Endometrial microvascular endothelial cells (primary cell): ENCODE measurements around the gene LINC01488. TPM values are rescaled to one million over a fixed set of nuclear protein-coding genes. Genes with fewer than 3 reads are reported as not detected.

ENCODE experiments used
- in situ Hi-C: cut with HindIII; loops from 2 replicates; pipeline ENCODE4 v1.10.0; 2017; ENCODE audit warnings: low sequenced_read_pairs, low pct_unique_long_range_greater_than_20kb; ENCODE audit errors: inconsistent ontology term
- total RNA-seq: library from RNA; depleted of rRNA; stranded (reverse); fragments of >200 nt; gene quantifications from one replicate; pipeline ENCODE4 v1.2.3, GENCODE V29; 2015; ENCODE audit errors: inconsistent ontology term

Gene LINC01488
- total RNA-seq, 1 donor from 2014 or later: not detected

- in situ Hi-C loops: loop anchor here (25.0 kb wide), 1 partner anchor 348 kb away; no protein-coding TSS in a partner anchor
Measured at GRCh38 chr11:69460540-69461257, 20.8 kb upstream of the LINC01488 start.

- in situ Hi-C loops: loop anchor here (25.0 kb wide), 1 partner anchor 349 kb away; no protein-coding TSS in a partner anchor
Measured at GRCh38 chr11:69461272-69461962, 20.0 kb upstream of the LINC01488 start.

GRCh38 chr11:69462106-69462951 lies 19.1 kb upstream of the LINC01488 start:
- in situ Hi-C loops: loop anchor here (25.0 kb wide), 1 partner anchor 350 kb away; no protein-coding TSS in a partner anchor

- in situ Hi-C loops: loop anchor here (25.0 kb wide), 1 partner anchor 351 kb away; no protein-coding TSS in a partner anchor
Measured at GRCh38 chr11:69463181-69463994, 18.1 kb upstream of the LINC01488 start.

- in situ Hi-C loops: loop anchor here (25.0 kb wide), 1 partner anchor 352 kb away; no protein-coding TSS in a partner anchor
Measured at GRCh38 chr11:69463995-69464960, 17.2 kb upstream of the LINC01488 start.

GRCh38 chr11:69465236-69466000 lies 16.0 kb upstream of the LINC01488 start:
- in situ Hi-C loops: loop anchor here (25.0 kb wide), 1 partner anchor 353 kb away; no protein-coding TSS in a partner anchor

GRCh38 chr11:69466039-69466438 lies 15.4 kb upstream of the LINC01488 start:
- in situ Hi-C loops: loop anchor here (25.0 kb wide), 1 partner anchor 354 kb away; no protein-coding TSS in a partner anchor

GRCh38 chr11:69467196-69467595 lies 14.3 kb upstream of the LINC01488 start:
- in situ Hi-C loops: loop anchor here (25.0 kb wide), 1 partner anchor 355 kb away; no protein-coding TSS in a partner anchor

- in situ Hi-C loops: loop anchor here (25.0 kb wide), 1 partner anchor 355 kb away; no protein-coding TSS in a partner anchor
Measured at GRCh38 chr11:69467646-69468045, 13.8 kb upstream of the LINC01488 start.

- in situ Hi-C loops: loop anchor here (25.0 kb wide), 1 partner anchor 356 kb away; no protein-coding TSS in a partner anchor
Measured at GRCh38 chr11:69468221-69468620, 13.2 kb upstream of the LINC01488 start.

GRCh38 chr11:69468911-69469885 lies 12.3 kb upstream of the LINC01488 start:
- in situ Hi-C loops: loop anchor here (25.0 kb wide), 1 partner anchor 357 kb away; no protein-coding TSS in a partner anchor

GRCh38 chr11:69470301-69470700 lies 11.2 kb upstream of the LINC01488 start:
- in situ Hi-C loops: loop anchor here (25.0 kb wide), 1 partner anchor 358 kb away; no protein-coding TSS in a partner anchor

GRCh38 chr11:69470793-69471728 lies 10.4 kb upstream of the LINC01488 start:
- in situ Hi-C loops: loop anchor here (25.0 kb wide), 1 partner anchor 359 kb away; no protein-coding TSS in a partner anchor
